Measurements from ENCODE around the gene PSMC1. TPM values are rescaled to one million over a fixed set of nuclear protein-coding genes. Genes with fewer than 3 reads are reported as not detected.

PSMC1 gene
- total RNA-seq, 1 donor: 154 TPM

- no peak for DNase-seq (ENCODE audit: low read depth)
- no peak overlapping the region for H3K4me3 ChIP-seq (ENCODE audit: low read depth, low read length)
- TF ChIP-seq CTCF (IDR thresholded peaks at IDR 0.05; ENCODE audit: insufficient read depth, low read length): no peak
Observed at GRCh38 chr14:90318016-90318415, 61.7 kb downstream of the PSMC1 start.

GRCh38 chr14:90319173-90319572 lies 62.8 kb downstream of the PSMC1 start:
- no peak for TF ChIP-seq CTCF (IDR thresholded peaks at IDR 0.05; ENCODE audit: insufficient read depth, low read length)
- DNase-seq (ENCODE audit: low read depth): no peak
- H3K4me3 ChIP-seq (ENCODE audit: low read depth, low read length): no peak overlapping the region

- H3K4me3 ChIP-seq (ENCODE audit: low read depth, low read length): no peak overlapping the region
- DNase-seq (ENCODE audit: low read depth): no peak
- TF ChIP-seq CTCF (IDR thresholded peaks at IDR 0.05; ENCODE audit: insufficient read depth, low read length): no peak
Observed at GRCh38 chr14:90319634-90320541, 63.5 kb downstream of the PSMC1 start.

- no peak overlapping the region for H3K4me3 ChIP-seq (ENCODE audit: low read depth, low read length)
- no peak for DNase-seq (ENCODE audit: low read depth)
- TF ChIP-seq CTCF (IDR thresholded peaks at IDR 0.05; ENCODE audit: insufficient read depth, low read length): no peak
Observed at GRCh38 chr14:90321891-90322290, 65.5 kb downstream of the PSMC1 start.

Other genes starting within 250 kb of the PSMC1 start
- gene KCNK13, start 194.6 kb upstream of the PSMC1 start, total RNA-seq (ENCODE audit: low replicate concordance): 0.27 TPM in 1 of 2 replicates, not detected in the other
- gene NRDE2, start 75.4 kb downstream of the PSMC1 start, total RNA-seq (ENCODE audit: low replicate concordance): 11.2 and 21.0 TPM in 2 replicates
- gene CALM1, start 140.5 kb downstream of the PSMC1 start, total RNA-seq (ENCODE audit: low replicate concordance): 342 and 589 TPM in 2 replicates

Data from fibroblast of the aortic adventitia (primary cell).